GM15510 (cell line): Measurements from ENCODE around the gene SHC2.

Experiments used
- POLR2A ChIP-seq: IDR thresholded peaks from 3 replicates; pipeline ENCODE4 v1.6.1; 2011; ENCODE audit warnings: borderline replicate concordance; ENCODE audit not compliant: insufficient read length; ENCODE audit errors: extremely low read depth

Gene SHC2

GRCh38 chr19:447816-448560, 12.8 kb downstream of the SHC2 start:
- TF ChIP-seq POLR2A, result no peak

DNA sequence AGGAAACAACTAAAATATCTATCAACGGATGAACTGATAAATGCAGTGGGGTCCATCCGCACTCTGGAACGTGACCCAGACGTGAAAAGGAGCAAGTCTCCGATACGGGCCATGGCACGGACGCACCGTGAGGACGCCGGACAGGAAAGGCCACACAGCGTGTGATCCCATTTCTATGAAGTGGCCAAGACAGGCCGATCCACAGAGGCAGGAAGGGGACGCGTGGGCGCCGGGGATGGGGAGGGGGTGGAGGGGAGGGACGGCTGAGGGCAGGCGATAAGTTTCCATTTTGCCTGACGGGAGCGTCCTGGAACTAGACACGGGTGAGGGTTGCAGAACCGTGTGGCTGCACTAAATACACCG, 13.8 kb downstream of the SHC2 start:
- no peak for TF ChIP-seq POLR2A

DNA sequence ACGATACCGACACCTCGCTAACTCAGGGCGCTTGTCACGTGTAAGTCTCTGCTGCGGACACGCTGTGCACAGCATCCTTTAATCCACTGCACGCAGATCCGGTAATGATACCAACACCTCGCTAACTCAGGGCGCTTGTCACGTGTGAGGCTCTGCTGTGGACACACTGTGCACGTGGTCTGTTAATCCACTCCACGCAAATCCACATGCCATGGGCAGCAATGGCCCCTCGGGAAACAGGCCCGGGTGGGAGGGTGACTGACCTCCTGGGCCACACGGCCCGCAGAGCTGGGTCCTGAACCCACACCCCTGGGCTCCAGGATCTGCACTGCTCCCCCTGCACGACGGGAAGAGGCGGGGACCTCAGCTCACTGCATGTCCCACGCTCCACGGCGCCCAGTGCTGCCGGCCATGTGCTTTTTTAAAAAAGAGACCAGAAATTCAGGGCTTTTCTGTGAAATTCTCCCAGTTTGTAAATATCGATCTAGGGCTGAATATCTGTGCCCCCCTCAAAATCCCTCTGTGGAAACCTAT, 16.1 kb downstream of the SHC2 start:
- no peak for TF ChIP-seq POLR2A

- TF ChIP-seq POLR2A, result no peak
These were observed 17.8 kb downstream of the SHC2 start for GRCh38 chr19:443005-443404.

DNA sequence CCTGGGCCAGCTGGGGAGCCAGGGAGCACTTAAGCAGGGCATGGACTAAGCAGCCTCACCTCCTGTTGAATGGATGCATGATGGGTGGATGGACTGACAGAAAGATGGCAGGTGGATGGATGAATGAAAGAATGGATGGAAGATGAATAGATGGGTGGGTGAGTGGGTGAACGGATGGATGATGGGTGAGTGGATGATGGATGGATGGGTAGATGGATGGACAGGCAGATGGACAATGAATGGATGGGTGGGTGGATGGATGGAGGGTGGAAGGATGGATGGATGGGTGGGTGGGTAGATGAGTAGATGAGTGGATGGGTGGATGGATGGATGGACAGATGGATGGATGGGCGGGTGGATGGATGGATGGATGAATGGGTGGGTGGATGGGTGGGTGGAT, 18.7 kb downstream of the SHC2 start:
- TF ChIP-seq POLR2A, result no peak

DNA sequence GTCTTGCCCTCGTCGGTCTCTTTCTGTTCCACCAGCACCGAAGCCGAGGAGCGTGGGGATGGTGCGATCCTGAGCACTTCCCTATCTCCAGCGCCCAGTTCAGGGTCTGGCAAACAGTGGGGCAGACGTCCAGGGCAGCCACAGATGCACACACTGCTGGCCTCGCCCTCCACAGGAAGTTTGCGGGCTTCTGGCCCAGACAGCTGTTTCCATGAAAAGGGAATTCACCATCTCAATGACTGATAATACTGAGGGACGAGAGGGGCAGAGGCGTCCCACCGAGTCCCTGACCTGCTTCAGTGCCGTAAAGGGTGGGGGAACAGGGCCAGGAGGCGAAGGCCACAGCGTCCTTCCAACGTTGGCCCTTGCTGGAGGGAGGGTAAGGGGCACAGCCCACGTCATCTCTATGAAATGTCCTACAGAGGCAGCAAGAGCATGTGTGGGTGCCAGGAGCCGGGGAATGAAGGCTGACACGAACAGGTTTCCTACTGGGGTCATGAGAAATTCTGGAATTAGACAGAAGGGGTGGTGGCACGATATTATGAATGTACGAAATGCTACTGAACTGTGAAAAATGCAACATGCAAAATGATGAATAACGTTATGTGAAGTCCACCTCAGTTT, 19.5 kb downstream of the SHC2 start:
- TF ChIP-seq POLR2A, result no peak

GRCh38 chr19:440391-441212, 20.2 kb downstream of the SHC2 start:
- no peak for TF ChIP-seq POLR2A

DNA sequence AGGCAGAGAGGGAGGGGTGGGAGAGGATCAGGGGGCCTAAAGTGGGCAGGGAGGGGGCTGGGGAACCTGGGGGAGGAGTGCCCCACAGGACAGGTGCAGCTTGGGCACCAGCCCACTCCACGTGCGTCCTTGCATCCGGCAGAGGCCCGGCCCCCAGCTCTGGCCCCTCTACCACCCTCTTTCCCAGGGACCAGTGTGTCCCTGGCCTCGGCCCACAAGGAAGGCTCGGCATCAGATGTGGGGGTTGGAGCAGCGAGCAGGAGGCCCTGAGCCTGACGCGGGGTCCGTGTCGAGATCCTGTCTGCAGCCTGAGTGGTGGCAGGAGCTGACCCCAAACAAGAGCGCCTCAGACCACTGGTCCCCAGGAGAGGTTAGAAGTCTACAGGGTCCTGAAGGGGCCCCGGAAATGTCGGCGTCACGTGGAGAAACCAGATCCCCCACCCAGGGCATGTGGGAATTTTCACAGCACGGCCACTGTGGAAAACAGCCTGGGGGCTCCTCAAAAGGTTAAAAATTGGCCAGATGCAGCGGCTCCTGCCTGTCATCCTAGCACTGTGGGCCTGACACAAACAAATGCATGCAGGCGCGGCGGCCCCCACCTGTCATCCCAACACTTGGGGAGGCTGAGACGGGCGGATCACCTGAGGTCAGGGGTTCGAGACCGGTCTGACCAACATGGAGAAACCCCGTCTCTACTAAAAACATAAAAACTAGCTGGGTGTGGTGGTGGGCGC, 21.5 kb downstream of the SHC2 start:
- TF ChIP-seq POLR2A, result no peak

GRCh38 chr19:438416-438958, 22.3 kb downstream of the SHC2 start:
- TF ChIP-seq POLR2A, result no peak

- no peak for TF ChIP-seq POLR2A
These were observed 23.8 kb downstream of the SHC2 start for GRCh38 chr19:437041-437440.

DNA sequence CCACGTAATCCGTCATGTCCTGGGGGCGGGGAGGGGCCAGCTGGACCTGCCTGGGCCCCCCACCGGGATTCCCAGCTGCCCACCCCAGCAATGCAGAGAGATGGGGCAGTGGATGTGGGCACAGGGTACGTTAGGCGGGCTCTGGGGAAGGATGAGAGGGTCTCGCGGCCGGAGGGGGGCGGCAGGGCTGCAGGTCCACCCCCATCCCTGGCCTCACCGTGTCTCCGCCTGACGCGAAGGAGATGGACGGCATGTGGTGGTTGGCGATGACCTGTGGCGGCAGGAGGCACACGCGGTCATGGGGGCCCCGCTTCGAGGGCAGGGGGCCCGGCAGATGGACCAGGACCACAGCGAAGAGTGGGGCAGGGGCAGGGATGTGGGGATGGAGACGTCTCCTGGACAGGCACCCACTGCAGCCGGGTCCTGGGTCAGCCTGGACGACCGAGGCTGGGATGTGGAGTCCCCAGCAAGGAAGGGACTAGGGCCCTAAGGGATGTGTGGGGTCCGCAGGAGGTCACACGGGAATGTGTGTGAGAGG, 24.4 kb downstream of the SHC2 start:
- no peak for TF ChIP-seq POLR2A

GRCh38 chr19:435707-436412, 25.0 kb downstream of the SHC2 start:
- TF ChIP-seq POLR2A, result no peak

GRCh38 chr19:435056-435706, 25.7 kb downstream of the SHC2 start:
- no peak for TF ChIP-seq POLR2A
